Fibroblast of peridontal ligament (primary cell): ENCODE measurements around the gene TMEM139.

Experiments used
- DNase-seq: peaks from one replicate; pipeline ENCODE4 v3.0.0-alpha.2; 2010; ENCODE audit errors: extremely low read depth

The TMEM139 gene

GRCh38 chr7:143325240-143325639 lies 40.5 kb downstream of the TMEM139 start:
- peak; percentile 65 for DNase-seq

GRCh38 chr7:143327903-143328302 lies 43.1 kb downstream of the TMEM139 start:
- DNase-seq, result no peak

- no peak for DNase-seq
Observed at GRCh38 chr7:143329471-143330170, 44.9 kb downstream of the TMEM139 start.

- peak; percentile 96 for DNase-seq
Observed at GRCh38 chr7:143331179-143331801, 46.5 kb downstream of the TMEM139 start.

- DNase-seq, result no peak
Observed at GRCh38 chr7:143334244-143334643, 49.5 kb downstream of the TMEM139 start.

- no peak for DNase-seq
Observed at GRCh38 chr7:143337216-143337615, 52.5 kb downstream of the TMEM139 start.
